GM21528 (cell line): ENCODE results near the gene KEAP1.
A peak's percentile ranks its signal among the peaks of the same experiment; 100 is the strongest.

ENCODE experiments used
- ATAC-seq: cut with Tn5 transposase; IDR thresholded peaks from one replicate; pipeline ENCODE4 v1.9.1; 2021; ENCODE audit warnings: mild to moderate bottlenecking, moderate library complexity; ENCODE audit not compliant: unreplicated experiment, low FRiP score

KEAP1 gene

DNA sequence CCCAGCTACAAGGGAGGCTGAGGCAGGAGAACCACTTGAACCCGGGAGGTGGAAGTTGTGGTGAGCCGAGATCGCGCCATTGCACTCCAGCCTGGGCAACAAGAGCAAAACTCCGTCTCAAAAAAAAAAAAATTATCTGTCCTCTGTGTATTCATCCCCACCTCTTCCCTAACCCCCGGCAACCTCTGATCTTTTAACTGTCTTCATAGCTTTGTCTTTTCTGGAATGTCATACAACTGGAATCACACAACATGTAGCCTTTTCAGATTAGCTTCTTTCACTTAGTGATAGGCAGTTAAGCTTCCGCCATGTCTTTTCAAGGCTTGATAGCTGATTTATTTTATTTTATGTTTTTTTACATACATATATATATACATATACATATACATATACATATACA, 22.5 kb upstream of the KEAP1 start:
- no peak for ATAC-seq

DNA sequence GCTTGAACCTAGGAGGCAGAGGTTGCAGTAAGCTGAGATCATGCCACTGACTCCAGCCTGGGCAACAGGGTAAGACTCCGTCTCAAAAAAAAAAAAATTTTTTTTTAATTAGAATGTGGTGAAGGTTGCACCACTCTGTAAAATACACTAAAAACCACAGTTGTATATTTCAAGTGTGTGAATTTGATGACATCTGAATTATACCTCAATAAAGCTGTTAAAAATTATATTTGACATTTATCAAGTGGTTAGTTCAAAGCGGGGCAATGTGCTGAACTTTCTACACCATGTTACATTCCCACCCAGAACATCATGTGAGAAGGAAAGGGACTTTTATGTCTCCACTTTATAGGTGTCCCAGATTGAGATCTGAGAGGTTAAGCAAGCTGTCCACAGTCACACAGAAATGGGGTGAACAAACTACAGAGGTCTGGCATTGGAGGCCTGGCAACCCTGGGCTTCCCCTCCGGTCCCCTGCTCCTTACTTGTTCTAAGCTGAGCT, 20.0 kb upstream of the KEAP1 start:
- no peak for ATAC-seq

DNA sequence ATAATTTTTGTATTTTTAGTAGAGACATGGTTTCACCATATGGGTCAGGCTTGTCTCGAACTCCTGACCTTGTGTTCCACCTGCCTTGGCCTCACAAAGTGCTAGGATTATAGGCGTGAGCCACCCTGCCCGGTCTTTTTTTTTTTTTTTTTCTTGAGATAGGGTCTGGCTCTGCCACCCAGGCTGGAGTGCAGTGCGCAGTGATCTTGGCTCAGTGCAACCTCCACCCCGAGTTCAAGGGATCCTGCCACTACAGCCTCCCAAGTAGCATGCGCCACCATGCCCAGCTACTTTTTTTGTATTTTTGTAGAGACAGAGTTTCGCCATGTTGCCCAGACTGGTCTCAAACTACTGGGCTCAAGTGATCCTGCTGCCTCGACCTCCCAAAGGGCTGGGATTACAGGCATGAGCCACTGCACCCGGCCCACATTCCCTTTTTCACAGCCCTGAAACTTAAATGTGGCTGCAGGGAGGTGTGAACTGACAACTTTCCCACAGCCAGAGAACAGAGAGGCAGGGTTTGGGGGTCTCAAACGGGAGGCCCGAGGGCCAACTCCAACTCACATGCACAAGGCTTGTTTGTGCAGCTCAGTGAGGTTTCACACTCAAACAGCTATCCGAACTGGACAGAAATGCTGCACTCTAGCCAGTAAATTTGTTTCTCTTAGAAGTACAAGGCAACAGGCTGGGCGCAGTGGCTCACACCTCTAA, 18.5 kb upstream of the KEAP1 start:
- ATAC-seq: no peak

DNA sequence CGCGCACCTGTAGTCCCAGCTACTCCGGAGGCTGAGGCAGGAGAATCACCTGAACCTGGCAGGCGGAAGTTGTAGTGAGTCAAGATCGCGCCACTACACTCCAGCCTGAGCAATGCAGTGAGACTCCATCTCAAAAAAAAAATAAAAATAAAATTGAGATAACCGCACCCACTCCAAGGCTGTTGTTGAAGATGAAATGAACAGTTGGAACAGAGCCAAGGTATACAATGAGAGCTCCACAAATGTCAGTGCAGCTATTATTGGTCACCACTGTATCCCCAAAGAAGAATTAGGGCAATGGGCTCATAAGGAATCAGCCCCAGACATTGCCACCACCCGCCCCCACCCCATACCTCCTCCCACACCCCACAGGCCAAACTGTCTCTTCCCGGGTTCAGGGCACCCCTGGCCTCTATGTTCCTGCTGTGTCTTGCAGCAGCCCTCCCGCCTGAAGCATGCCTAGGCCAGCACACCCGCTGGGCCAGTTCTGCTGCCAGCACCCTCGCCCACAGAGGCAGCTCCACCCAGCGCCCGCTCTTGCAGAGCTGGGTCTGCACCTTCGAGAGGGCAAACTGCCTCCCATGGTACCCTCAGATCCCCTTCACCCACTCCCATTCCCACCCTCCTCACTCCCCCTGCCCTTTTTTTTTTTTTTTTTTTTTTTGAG, 17.6 kb upstream of the KEAP1 start:
- ATAC-seq: no peak

DNA sequence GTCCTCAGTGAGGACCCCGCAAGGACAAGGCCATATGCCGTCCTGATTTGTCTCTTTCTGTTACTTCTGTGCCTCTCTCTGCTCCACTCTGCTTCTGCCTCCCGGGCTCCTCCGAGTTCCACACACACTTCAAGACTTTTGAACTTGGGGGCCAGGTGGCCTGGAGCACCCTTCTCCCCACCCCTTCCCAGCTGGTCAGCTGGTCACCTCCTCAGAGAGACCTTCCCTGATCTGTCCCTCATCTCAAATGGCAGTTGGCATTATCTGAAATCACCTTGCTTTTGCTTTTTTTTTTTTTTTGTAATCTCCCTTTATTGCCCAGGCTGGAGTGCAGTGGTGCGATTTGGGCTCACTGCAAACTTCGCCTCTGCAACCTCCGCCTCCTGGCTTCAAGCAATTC, 16.3 kb upstream of the KEAP1 start:
- ATAC-seq: no peak

DNA sequence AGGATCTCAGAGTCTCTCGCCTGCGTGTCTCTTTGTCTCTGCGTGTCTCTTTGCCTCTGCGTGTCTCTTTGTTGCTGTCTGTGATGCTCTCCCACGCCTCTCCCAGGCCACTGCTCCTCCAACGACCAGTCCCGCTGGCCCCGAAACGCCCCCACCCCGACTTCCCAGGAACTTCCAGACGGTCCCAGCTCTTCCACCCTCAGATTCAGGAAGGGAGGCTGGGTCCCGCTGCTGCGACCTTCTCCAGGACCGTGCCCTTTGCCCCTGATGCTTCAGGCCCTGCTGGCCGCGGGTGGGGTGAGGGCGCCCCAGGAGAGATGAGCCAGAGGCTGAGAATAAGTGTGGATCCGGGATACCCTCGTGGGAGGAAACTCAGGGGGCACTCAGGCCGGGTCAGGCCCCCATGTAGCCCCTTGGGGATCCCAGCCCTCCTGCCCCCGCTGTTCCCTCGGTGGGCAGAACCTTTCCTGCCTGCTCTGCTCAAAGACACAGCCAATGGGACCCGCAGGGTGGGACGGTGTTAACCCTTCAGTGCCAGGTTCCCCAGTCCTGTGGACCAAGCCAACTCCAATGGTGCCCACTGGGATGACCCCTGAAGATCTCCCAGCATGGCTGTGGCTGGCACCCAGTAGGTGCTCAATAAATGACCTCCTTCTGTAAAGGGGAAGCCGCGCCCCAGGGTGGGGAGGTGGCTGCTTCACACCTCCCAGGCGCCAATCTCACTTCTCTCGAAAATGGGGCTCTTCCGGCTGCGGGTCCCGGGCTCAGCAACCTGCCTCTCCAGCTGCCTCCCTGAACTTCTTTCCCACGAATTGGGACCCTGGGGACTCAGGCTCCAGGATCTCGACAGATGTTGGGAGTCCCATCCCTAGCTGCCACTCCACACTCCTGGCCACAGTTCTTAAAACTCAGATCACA, 15.5 kb upstream of the KEAP1 start:
- no peak for ATAC-seq

DNA sequence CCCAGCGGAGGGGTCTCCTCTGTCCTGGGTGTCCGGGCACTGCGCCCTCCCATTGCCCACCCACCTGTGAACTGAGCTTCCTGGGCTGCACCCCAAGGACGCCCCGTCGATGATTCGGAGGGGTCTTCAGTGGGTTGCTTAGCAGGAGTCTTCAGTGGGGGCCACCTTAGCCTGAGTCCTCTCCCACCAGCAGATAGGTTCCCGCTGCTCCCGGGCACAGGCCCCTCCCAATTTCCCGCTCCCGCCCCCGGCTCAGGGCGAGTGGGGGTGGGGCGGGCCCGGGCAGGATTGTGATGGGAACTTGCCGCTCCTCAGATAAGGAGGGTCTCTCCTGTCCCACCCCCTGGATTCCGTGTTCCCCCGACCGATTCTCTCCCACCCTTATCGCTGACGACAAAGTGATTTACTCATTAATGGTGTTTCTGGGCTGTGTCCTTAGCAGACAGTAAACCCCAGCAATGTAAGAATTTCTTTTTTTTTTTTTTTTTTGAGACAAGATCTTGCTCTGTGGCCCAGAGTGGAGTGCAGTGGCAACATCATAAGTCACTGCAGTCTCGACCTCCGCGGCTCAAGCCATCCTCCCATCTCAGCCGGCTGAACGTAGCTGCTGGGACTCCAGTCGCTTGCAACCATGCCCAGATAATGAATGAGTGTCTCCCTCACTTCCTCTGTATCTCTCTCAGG, 14.7 kb upstream of the KEAP1 start:
- no peak for ATAC-seq

DNA sequence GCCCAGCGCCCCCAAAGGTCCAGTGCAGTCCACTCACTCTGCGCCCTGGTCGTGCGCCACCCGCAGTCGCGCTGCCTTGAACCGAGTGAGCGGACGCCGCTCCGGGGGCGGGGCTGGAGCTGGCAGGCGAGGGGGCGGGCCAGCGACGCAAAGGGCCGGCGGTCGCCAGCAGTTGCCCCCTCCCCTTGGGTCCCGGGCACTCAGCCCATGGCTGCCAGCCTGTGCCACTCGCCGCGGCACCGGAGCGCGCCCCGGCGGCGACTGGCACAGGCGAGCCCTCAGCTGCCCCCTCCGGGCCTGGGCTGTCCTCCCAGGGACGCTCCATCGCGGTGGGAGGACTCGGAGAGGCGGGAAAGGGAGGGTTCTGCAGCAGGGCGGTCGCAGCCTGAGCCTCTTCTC, 14.2 kb upstream of the KEAP1 start, which contains the start of gene S1PR5:
S1PR5 (minus strand) TSS at position 87 of the 399 bp plus-strand sequence. CDS start 2,436 bp downstream, outside the sequence.
- ATAC-seq: no peak

DNA sequence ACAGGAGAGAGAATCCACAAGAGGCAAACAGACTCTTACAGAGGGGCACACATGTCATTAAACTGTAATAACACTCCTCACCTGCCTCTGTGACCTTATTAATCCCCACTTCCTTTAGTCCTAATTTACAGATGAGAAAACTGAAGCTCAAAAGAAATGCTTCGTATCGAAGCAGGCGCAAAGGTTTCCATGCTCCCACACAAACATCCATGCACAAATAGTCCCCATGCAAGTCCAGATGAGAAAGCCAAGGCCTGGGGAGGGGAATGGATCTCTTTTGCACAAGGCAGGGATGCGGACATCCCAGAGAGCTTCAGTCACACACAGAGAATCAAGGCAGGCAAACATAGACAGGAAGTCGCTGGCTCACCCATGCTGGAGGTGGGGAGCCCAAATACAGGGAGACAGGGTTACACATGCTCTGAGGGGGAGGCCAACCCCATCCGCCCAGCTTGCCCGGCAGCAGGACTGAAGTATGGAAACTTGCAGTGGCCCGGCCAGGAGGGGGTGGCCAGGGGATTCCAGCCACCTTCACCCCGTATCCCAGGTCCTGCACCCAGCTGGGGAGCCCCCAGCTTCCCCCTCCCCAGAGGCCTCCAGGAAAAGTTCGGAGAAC, 13.6 kb upstream of the KEAP1 start:
- ATAC-seq: no peak

DNA sequence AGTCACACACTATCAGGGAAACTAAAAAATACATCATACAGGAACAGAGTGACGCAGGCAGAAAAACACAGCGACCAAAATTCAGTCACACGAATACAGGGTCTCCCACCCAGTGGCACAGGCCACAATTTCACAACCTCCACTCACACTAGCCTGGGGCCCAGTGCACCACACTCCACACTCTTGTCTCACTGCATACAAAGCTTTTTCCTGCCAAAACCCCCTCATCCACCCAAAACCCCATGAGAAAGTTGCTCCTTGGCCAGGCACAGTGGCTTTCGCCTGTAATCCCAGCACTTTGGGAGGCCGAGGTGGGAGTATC, 12.9 kb upstream of the KEAP1 start:
- ATAC-seq: no peak

DNA sequence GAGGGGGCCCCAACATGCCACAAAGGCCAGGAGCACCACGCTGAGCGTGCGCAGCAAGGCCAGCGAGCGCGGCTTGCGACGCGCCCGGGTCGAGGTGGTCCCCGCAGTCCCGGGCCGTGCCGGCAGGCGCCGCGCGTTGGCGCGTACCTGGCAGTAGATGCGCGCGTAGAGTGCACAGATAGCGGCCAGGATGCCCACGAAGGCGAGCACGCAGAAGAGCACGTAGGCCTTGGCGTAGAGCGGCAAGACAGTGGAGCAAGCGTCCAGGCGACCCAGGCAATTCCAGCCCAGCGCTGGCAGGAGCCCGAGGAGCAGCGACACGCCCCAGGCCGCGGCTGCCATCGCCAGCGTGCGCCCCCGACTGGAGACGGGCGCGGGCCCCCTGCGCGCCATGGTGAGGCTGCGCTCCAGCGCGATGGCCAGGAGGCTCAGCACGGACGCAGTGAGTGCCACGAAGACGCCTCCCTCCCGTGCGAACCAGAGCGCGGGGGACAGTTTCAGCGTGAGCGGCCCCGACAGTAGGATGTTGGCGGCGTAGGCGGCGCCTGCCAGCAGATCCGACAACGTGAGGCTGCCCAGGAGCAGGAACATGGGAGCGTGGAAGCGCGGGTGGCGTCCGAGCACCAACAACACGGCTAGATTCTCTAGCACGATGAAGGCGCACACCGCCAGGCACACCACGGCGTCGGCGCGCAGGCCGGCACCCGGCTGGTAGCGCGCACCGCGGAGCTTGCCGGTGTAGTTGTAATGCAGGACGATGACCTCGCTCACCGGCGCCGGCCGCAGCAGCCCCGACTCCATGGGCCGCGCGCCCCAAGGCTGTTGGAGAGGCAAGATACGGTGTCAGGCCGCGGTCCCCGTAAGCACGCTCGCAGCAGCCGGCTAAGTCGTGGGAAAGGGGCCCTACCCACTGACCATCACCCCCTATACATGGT, 11.3 kb upstream of the KEAP1 start:
- ATAC-seq: no peak

DNA sequence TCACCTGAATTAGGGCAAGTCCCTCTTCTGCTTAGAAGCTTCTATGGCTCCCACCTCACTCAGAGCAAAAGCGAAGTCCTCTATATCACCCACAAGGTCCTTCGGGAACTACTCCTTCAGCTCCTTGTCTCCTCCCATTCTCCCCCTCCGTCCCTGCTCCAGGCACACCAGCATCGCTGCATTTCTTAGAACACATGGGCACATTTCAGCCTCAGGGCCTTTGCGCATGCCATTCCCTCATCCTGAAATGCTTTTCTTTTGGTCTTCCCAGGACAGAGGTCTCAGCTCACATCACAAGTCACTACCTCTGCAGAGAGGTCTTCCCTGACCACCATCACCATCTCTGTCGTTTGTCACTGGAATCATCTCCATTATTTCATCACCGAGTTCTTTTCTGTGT, 10.1 kb upstream of the KEAP1 start:
- ATAC-seq: no peak

DNA sequence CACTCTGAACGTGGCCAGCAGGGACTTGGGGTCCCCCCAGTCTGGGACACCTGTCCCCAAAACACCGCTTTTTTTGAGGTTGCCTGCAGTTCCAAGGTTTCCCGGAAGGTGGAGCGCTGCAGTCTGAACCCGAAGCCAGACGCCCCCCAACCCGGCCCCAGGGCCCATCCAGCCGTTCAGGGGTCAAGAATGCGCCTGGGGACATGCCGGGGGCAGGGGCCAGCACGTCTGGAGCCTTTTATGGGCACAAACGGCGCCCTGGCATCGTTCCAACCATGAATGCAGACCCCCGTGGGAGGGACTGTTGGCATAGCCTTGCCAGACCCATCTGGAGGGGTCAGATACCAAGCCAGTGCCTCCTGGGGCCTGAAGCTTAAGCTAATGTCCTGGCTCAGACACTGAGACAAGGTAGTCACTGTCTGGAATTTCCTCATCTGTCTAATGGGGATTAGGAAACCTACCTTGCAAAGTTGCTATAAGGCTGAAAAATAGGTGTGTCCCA, 7.2 kb upstream of the KEAP1 start:
- no peak for ATAC-seq

DNA sequence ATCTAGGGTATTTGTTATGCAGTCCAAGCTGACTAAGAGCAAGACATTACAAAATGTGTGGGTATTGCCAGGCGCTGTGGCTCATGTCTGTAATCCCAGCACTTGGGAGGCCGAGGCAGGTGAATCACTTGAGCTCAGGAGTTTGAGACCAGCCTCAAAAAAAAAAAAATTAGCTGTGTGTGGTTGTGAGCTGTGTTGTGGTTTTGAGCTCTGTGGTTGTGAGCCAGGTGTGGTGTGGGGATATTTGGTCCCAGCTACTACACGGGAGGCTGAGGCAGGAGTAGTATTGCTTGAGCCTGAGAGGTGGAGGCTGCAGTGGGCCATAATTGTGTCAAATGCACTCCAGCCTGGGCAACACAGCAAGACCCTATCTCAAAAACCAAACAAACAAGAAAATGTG, 5.6 kb upstream of the KEAP1 start:
- ATAC-seq: no peak

DNA sequence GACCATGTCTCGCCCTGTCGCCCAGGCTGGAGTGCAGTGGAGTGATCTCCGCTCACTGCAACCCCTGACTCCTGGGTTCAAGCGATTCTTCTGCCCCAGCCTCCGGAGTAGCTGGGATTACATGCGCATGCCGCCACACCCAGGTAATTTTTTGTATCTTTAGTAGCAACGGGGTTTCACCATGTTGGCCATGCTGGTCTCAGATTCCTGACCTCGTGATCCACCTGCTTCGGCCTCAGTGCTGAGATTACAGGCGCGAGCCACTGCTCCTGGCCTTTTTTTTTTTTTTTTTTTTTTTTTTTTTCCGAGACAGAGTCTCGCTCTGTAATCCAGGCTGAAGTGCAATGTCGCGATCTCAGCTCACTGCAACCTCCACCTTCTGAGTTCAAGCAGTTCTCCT, 4.9 kb upstream of the KEAP1 start:
- ATAC-seq: no peak

DNA sequence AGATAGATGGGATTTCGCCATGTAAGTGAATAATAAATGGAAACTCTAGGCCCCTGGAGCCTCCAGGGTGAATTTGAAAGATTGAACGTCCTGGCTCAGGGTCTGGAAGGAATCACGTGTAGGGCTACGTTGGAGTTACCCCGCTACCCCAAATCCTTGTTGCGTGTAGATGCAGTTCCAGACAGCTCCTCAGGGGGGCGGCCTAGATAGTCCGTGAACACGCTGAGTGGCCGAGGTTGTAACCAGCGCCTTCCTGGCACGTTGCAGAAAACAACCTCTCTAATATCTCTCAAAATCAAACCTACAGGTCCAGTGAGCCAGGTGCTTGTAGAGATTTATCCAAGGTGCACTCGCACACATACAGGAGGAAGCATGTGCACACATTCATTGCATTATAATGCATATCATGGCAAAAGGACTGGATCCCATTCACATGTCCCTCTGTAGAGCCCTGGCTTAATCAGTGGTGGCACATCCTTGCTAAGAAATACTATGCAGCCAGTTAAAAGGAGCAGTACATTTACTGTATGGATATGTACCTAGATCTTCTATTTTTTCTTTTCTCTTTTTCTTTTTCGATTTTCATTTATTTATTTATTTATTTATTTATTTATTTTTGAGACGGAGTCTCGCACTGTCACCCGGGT, 2.5 kb upstream of the KEAP1 start:
- ATAC-seq: no peak

DNA sequence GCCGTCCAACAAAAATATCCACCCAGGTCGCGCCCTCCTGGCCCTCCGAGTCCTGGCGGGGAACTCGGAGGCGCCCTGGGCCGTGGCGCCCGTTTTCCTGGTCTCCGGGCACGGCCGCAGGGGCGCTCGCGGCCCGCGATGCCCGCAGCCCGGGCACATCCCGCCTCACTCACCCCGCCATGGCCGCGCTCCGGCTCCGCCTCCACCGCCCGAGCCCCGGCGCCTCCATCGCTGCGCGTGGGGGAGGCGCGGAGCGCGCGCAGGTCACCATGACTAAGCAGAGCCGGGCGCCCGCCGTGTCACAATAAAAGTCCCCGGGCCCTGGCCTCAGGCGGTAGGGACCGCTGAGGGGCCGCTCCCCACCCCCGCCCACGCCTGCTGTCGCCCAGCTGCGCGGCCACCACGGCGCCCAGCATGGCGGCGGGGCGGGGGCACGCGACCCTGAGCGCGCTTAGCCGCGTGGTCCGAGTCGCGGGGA, 593 bp downstream of the KEAP1 start:
- ATAC-seq: peak; percentile 80

DNA sequence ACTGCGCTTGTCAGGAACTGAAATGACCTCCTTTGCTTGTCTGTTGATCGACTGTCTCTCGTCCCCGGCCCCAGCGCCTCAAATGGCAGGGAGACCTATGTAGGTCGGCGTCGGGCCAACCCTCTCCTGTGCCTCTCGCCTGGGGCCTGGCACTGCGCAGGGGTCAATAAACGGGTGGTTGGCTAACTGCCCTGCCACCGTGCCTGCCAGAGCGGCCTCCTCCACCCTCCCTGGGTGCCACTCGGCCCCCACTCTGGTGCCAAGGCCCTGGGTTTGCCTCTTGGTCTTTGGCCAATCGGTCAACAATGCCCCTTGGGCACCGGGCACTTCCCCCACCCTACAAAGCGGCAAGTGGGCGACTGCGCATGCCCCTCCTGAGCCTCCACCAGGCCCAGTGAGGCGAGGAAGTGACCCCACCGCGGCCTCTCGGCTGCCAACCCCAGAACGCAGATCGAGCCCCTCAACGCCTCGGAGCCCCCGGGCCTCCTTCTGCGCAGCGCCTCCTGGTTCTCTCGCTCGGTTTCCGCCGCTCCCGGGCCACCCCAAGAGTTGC, 1.1 kb downstream of the KEAP1 start:
- peak; percentile 36 for ATAC-seq
